Right renal pelvis (tissue), 4 donors: ENCODE results near the gene MRPL57. TPM values are rescaled to one million over a fixed set of nuclear protein-coding genes. Genes with fewer than 3 reads are reported as not detected.
"Not testable (repeated sequence)": the region's sequence is repeated elsewhere in the genome, so short reads cannot be mapped to it uniquely, and the experiment has no call there.

Experiments
- DNase-seq, 4 donors: peaks; one replicate each; pipeline ENCODE4 v3.0.0-alpha.2; 2013; ENCODE audit warnings: low read depth in 4 of 4, low spot score in 3 of 4, missing footprints in 1 of 4
- polyA plus RNA-seq, 4 donors: library from polyadenylated mRNA; unstranded; fragments of 120-200 nt; gene quantifications; one replicate each; pipeline ENCODE4 v1.2.1, GENCODE V29; 2013; ENCODE audit not compliant: insufficient read length in 4 of 4

MRPL57 gene
- polyA plus RNA-seq, 4 donors: 21.7 to 28.8 (median 25.3) TPM

- DNase-seq: not testable (repeated sequence)
Observed at GRCh38 chr13:21186410-21186809, 10.0 kb downstream of the MRPL57 start.

- not testable (repeated sequence) for DNase-seq
Observed at GRCh38 chr13:21194756-21195155, 18.3 kb downstream of the MRPL57 start.

- DNase-seq: not testable (repeated sequence)
Observed at GRCh38 chr13:21197606-21198225, 21.3 kb downstream of the MRPL57 start.

- not testable (repeated sequence) for DNase-seq
Observed at GRCh38 chr13:21198391-21198790, 21.9 kb downstream of the MRPL57 start.

GRCh38 chr13:21201456-21202190, 25.2 kb downstream of the MRPL57 start:
- not testable (repeated sequence) for DNase-seq

GRCh38 chr13:21202767-21203531, 26.5 kb downstream of the MRPL57 start:
- DNase-seq: no peak

- DNase-seq: no peak
Observed at GRCh38 chr13:21208652-21209154, 32.2 kb downstream of the MRPL57 start.

GRCh38 chr13:21212138-21212775, 35.8 kb downstream of the MRPL57 start:
- DNase-seq: no peak

GRCh38 chr13:21215419-21215818, 39.0 kb downstream of the MRPL57 start:
- not testable (repeated sequence) for DNase-seq

GRCh38 chr13:21216332-21216731, 39.9 kb downstream of the MRPL57 start:
- no peak for DNase-seq

GRCh38 chr13:21218351-21219035, 42.0 kb downstream of the MRPL57 start:
- DNase-seq: no peak

GRCh38 chr13:21219036-21219381, 42.6 kb downstream of the MRPL57 start:
- no peak for DNase-seq

- DNase-seq: not testable (repeated sequence)
Observed at GRCh38 chr13:21219716-21220115, 43.3 kb downstream of the MRPL57 start.

- no peak for DNase-seq
Observed at GRCh38 chr13:21221268-21221667, 44.8 kb downstream of the MRPL57 start.

GRCh38 chr13:21225082-21225481, 48.6 kb downstream of the MRPL57 start:
- no peak for DNase-seq

GRCh38 chr13:21225841-21226581, 49.6 kb downstream of the MRPL57 start:
- DNase-seq: no peak

- no peak for DNase-seq
Observed at GRCh38 chr13:21227917-21228316, 51.5 kb downstream of the MRPL57 start.
